Nephron progenitor cell (in vitro differentiated cells): ENCODE data around the gene TSPAN3.

Experiments
- DNase-seq: peaks from one replicate; pipeline ENCODE4 v3.0.0; 2021
- H3K27ac Mint-ChIP-seq: 2 replicates; pipeline ENCODE4 v1.8.0; 2021; ENCODE audit warnings: mild to moderate bottlenecking, moderate library complexity, mixed read lengths
- H3K27me3 Mint-ChIP-seq: 2 replicates; pipeline ENCODE4 v1.8.0; 2021; ENCODE audit warnings: mild to moderate bottlenecking, low read depth, mixed read lengths; ENCODE audit not compliant: poor library complexity
- H3K36me3 Mint-ChIP-seq: 2 replicates; pipeline ENCODE4 v1.8.0; 2021; ENCODE audit warnings: low read depth, mixed read lengths
- H3K4me1 Mint-ChIP-seq: 2 replicates; pipeline ENCODE4 v1.8.0; 2021; ENCODE audit warnings: mixed read lengths
- H3K4me3 Mint-ChIP-seq: 2 replicates; pipeline ENCODE4 v1.8.0; 2021; ENCODE audit warnings: mild to moderate bottlenecking, moderate library complexity, mixed read lengths
- H3K9me3 Mint-ChIP-seq: 2 replicates; pipeline ENCODE4 v1.8.0; 2021; ENCODE audit warnings: mild to moderate bottlenecking, moderate library complexity, mixed read lengths
- CTCF ChIP-seq: fragments of 200-600 bp; sonication (generic); IDR thresholded peaks from 2 replicates; pipeline ENCODE4 v1.5.0; 2021; ENCODE audit warnings: antibody characterized with exemption

Gene TSPAN3

GRCh38 chr15:77019521-77020331 lies 51.2 kb downstream of the TSPAN3 start:
- no peak for TF ChIP-seq CTCF
- Mint-ChIP-seq H3K4me3 (no peak overlapping the region), H3K4me1 (peaks cover 23% of the 10 kb centered on the region), H3K27me3 (peaks cover 3% of the 10 kb centered on the region), H3K36me3 (no peaks in the 10 kb centered on the region), H3K27ac (no peak overlapping the region), H3K9me3 (no peaks in the 10 kb centered on the region)
- no peak for DNase-seq

- peaks cover 23% of the 10 kb centered on the region for H3K4me1 Mint-ChIP-seq
- H3K27ac Mint-ChIP-seq, result no peak overlapping the region
- no peak overlapping the region for H3K4me3 Mint-ChIP-seq
Measured at GRCh38 chr15:77018796-77019505, 52.0 kb downstream of the TSPAN3 start.

GRCh38 chr15:77017761-77018720 lies 52.9 kb downstream of the TSPAN3 start:
- H3K27ac Mint-ChIP-seq, result no peak overlapping the region
- no peak for DNase-seq
- peaks cover 23% of the 10 kb centered on the region for H3K4me1 Mint-ChIP-seq

More at GRCh38 chr15:77018796-77019505, 52.0 kb downstream of the TSPAN3 start:
- DNase-seq, result no peak
- Mint-ChIP-seq H3K27me3 (peaks cover 3% of the 10 kb centered on the region), H3K9me3 (no peaks in the 10 kb centered on the region), H3K36me3 (no peaks in the 10 kb centered on the region)
- no peak for TF ChIP-seq CTCF

GRCh38 chr15:77017091-77017660 lies 53.7 kb downstream of the TSPAN3 start:
- Mint-ChIP-seq H3K36me3 (no peaks in the 10 kb centered on the region), H3K9me3 (no peaks in the 10 kb centered on the region), H3K27ac (no peak overlapping the region), H3K4me3 (no peak overlapping the region), H3K27me3 (peaks cover 3% of the 10 kb centered on the region), H3K4me1 (peaks cover 23% of the 10 kb centered on the region)
- no peak for DNase-seq
- TF ChIP-seq CTCF, result no peak

More at GRCh38 chr15:77017761-77018720, 52.9 kb downstream of the TSPAN3 start:
- no peaks in the 10 kb centered on the region for H3K9me3 Mint-ChIP-seq
- no peak overlapping the region for H3K4me3 Mint-ChIP-seq
- peaks cover 3% of the 10 kb centered on the region for H3K27me3 Mint-ChIP-seq
- H3K36me3 Mint-ChIP-seq, result no peaks in the 10 kb centered on the region
- TF ChIP-seq CTCF, result no peak

DNA sequence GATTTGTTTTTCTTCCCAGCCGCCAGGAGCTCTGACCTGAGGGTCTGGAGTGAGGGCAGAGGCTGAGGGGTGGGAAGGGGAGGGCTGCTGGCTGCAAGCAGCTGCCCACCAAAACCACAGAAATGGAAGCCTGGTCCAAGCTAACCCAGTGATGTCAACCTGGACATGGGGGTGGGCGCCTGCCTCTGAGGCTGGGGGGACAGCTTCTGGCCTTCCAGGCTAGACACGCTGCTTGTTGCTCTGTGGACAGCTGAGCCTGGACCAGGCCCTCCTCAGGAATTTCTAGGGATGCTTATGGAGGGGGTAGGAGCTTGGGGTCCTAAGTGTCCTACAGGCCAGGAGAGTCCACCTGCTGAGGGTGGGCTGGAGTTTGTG lies 54.6 kb downstream of the TSPAN3 start:
- Mint-ChIP-seq H3K4me3 (no peak overlapping the region), H3K27me3 (peaks cover 7% of the 10 kb centered on the region), H3K27ac (no peak overlapping the region), H3K4me1 (peaks cover 23% of the 10 kb centered on the region), H3K9me3 (no peaks in the 10 kb centered on the region), H3K36me3 (no peaks in the 10 kb centered on the region)
- no peak for TF ChIP-seq CTCF
- no peak for DNase-seq
